MM.1S (cell line): ENCODE results near the gene TRIM66.

Experiments used
- DNase-seq: peaks from one replicate; pipeline ENCODE4 v3.0.0-alpha.2; 2015
- H2AFZ ChIP-seq: fragments of 300-600 bp; sonication (generic); 2 replicates; pipeline ENCODE4 v1.6.0; 2016; ENCODE audit warnings: antibody characterized with exemption, low read length
- H3F3A ChIP-seq: fragments of 300-600 bp; sonication (generic); 2 replicates; pipeline ENCODE4 v1.6.1; 2016; ENCODE audit warnings: mild to moderate bottlenecking, antibody characterized with exemption, low read length, moderate library complexity, mixed read lengths; ENCODE audit not compliant: insufficient read depth
- H3K27ac ChIP-seq: fragments of 300-600 bp; sonication (generic); 2 replicates; pipeline ENCODE4 v1.5.1; 2016; ENCODE audit warnings: mild to moderate bottlenecking, low read length
- H3K27me3 ChIP-seq: fragments of 300-600 bp; sonication (generic); replicated peaks from 2 replicates; pipeline ENCODE4 v1.6.0; 2016; ENCODE audit warnings: low read length; ENCODE audit not compliant: insufficient read depth
- H3K36me3 ChIP-seq: fragments of 300-600 bp; sonication (generic); replicated peaks from 2 replicates; pipeline ENCODE4 v1.6.1; 2016; ENCODE audit warnings: mild to moderate bottlenecking, low read length, mixed read lengths; ENCODE audit not compliant: insufficient read depth
- H3K4me1 ChIP-seq: fragments of 300-600 bp; sonication (generic); 2 replicates; pipeline ENCODE4 v1.6.1; 2016; ENCODE audit warnings: low read length, mixed read lengths
- H3K4me2 ChIP-seq: fragments of 300-600 bp; sonication (generic); 2 replicates; pipeline ENCODE4 v1.6.0; 2016; ENCODE audit warnings: low read depth, low read length
- H3K4me3 ChIP-seq: fragments of 300-600 bp; sonication (generic); 2 replicates; pipeline ENCODE4 v1.5.1; 2016; ENCODE audit warnings: low read length, mixed read lengths
- H3K79me2 ChIP-seq: fragments of 300-600 bp; sonication (generic); 2 replicates; pipeline ENCODE4 v1.6.1; 2016; ENCODE audit warnings: mixed run types, low read length, mixed read lengths
- H3K9ac ChIP-seq: fragments of 300-600 bp; sonication (generic); 2 replicates; pipeline ENCODE4 v1.6.1; 2016; ENCODE audit warnings: low read length, mixed read lengths
- H3K9me2 ChIP-seq: fragments of 300-600 bp; sonication (generic); replicated peaks from 2 replicates; pipeline ENCODE4 v1.6.1; 2016; ENCODE audit warnings: mild to moderate bottlenecking, low read length, mixed read lengths; ENCODE audit not compliant: insufficient read depth
- H3K9me3 ChIP-seq: fragments of 300-600 bp; sonication (generic); replicated peaks from 2 replicates; pipeline ENCODE4 v1.6.1; 2016; ENCODE audit warnings: mild to moderate bottlenecking, low read length, mixed read lengths; ENCODE audit not compliant: insufficient read depth
- H4K20me1 ChIP-seq: fragments of 300-600 bp; sonication (generic); 2 replicates; pipeline ENCODE4 v1.6.1; 2016; ENCODE audit warnings: mild to moderate bottlenecking, low read length, moderate library complexity, mixed read lengths; ENCODE audit not compliant: insufficient read depth
- CTCF ChIP-seq: fragments of 300-600 bp; sonication (generic); IDR thresholded peaks from 2 replicates; pipeline ENCODE4 v1.5.1; 2016; ENCODE audit warnings: antibody characterized with exemption, low read length, mixed read lengths
- EZH2 ChIP-seq: fragments of 300-600 bp; sonication (generic); optimal IDR thresholded peaks from 2 replicates; pipeline ENCODE3; 2017; ENCODE audit warnings: low read depth, mild to moderate bottlenecking, antibody characterized with exemption, low read length, mixed read lengths
- EZH2phosphoT487 ChIP-seq: fragments of 300-600 bp; sonication (generic); IDR thresholded peaks from 2 replicates; pipeline ENCODE4 v1.6.1; 2018; ENCODE audit warnings: antibody characterized with exemption, low read length

TRIM66 gene

GRCh38 chr11:8692417-8692816 is 10.0 kb upstream of the TRIM66 start:
- Histone ChIP-seq H3K4me1 (peaks cover 4% of the 10 kb centered on the region), H3K4me2 (no peak overlapping the region)

GRCh38 chr11:8691601-8692000 is 9.1 kb upstream of the TRIM66 start:
- H3K4me3 ChIP-seq = no peak overlapping the region
- H3K4me2 ChIP-seq = no peak overlapping the region
- peaks cover 34% of the 10 kb centered on the region for H3F3A ChIP-seq
- H3K79me2 ChIP-seq = peaks cover 16% of the 10 kb centered on the region
- no peak for DNase-seq
- no peak overlapping the region for H2AFZ ChIP-seq
- no peaks in the 10 kb centered on the region for H3K9me2 ChIP-seq
- H3K4me1 ChIP-seq = peaks cover 11% of the 10 kb centered on the region
- 0 out of 2 replicates have a peak, but pooled peaks cover 3% of the 10 kb centered on the region for H3K36me3 ChIP-seq
- TF ChIP-seq CTCF (no peak), EZH2 (no peak), EZH2phosphoT487 (no peak)
- no peaks in the 10 kb centered on the region for H3K27me3 ChIP-seq
- H4K20me1 ChIP-seq = no peaks in the 10 kb centered on the region
- H3K9ac ChIP-seq = no peak overlapping the region
- H3K9me3 ChIP-seq = no peaks in the 10 kb centered on the region
- H3K27ac ChIP-seq = no peak overlapping the region

More at GRCh38 chr11:8692417-8692816, 10.0 kb upstream of the TRIM66 start:
- H3K27me3 ChIP-seq = no peaks in the 10 kb centered on the region
- no peak for TF ChIP-seq EZH2phosphoT487
- TF ChIP-seq EZH2 = no peak
- no peak for TF ChIP-seq CTCF
- no peak overlapping the region for H3K27ac ChIP-seq
- H2AFZ ChIP-seq = no peak overlapping the region
- H3K79me2 ChIP-seq = peaks cover 13% of the 10 kb centered on the region
- no peak overlapping the region for H3K9ac ChIP-seq
- H3K36me3 ChIP-seq = no peaks in the 10 kb centered on the region
- no peaks in the 10 kb centered on the region for H3K9me2 ChIP-seq
- no peaks in the 10 kb centered on the region for H4K20me1 ChIP-seq
- peaks cover 25% of the 10 kb centered on the region for H3F3A ChIP-seq
- DNase-seq = no peak
- no peaks in the 10 kb centered on the region for H3K9me3 ChIP-seq
- no peak overlapping the region for H3K4me3 ChIP-seq

- Histone ChIP-seq H4K20me1 (no peaks in the 10 kb centered on the region), H3K27me3 (no peaks in the 10 kb centered on the region), H3K4me2 (no peak overlapping the region), H2AFZ (no peak overlapping the region), H3F3A (peaks cover 42% of the 10 kb centered on the region), H3K9ac (no peak overlapping the region), H3K4me1 (peaks cover 20% of the 10 kb centered on the region), H3K36me3 (0 out of 2 replicates have a peak, but pooled peaks cover 4% of the 10 kb centered on the region), H3K9me3 (no peaks in the 10 kb centered on the region), H3K27ac (no peak overlapping the region), H3K4me3 (no peak overlapping the region), H3K9me2 (no peaks in the 10 kb centered on the region), H3K79me2 (peaks cover 25% of the 10 kb centered on the region)
- DNase-seq = no peak
- TF ChIP-seq EZH2 (no peak), EZH2phosphoT487 (no peak), CTCF (no peak)
These were observed 8.2 kb upstream of the TRIM66 start for GRCh38 chr11:8690374-8691342.
